Fibroblast of gingiva (primary cell): ENCODE results near the gene TTI1.
"Not testable (repeated sequence)": the region's sequence is repeated elsewhere in the genome, so short reads cannot be mapped to it uniquely, and the experiment has no call there.

ENCODE experiments used
- DNase-seq: peaks from one replicate; pipeline ENCODE4 v3.0.0-alpha.2; 2011; ENCODE audit warnings: low read depth

Gene TTI1

DNA sequence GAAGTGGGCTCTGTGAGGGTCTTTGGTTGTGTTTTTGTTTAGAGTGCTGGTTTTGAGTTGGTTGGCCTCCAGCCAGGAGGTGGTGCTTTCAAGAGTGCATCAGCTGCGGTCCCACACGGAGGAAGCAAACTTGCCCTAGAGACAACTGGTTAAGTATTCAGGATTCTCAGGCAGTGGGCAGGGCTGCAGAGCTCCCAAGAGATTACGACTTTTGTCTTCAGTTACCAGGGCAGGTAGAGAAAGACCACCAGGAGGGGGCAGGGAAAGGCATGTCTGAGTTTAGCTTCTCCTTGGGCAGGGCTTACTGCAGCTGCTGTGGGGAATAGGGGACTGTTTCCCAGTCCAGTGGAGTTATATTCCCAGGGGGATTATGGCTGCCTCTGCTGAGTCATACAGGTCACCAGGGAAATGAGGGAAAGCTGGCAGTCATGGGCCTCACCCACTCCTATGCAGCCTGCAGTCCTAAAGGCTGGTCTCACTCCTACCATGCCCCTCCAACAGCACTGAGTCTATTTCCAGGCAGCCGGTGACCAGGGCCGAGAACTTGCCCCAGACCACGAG, 64.3 kb downstream of the TTI1 start:
- no peak for DNase-seq

DNA sequence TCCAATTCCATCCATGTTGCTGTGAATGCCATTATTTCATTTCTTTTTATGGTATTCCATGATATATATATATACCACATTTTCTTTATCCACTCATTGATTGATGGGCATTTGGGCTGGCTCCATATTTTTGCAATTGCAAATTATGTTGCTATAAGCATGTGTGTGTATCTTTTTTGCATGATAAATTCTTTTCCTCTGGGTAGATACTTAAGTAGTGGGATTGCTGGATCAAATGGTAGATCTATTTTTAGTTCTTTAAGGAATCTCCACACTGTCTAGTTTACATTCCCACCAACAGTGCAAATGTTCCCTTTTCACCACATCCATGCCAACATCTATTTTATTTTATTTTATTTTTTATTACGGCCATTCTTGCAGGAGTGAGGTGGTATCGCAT, 69.8 kb downstream of the TTI1 start:
- not testable (repeated sequence) for DNase-seq

DNA sequence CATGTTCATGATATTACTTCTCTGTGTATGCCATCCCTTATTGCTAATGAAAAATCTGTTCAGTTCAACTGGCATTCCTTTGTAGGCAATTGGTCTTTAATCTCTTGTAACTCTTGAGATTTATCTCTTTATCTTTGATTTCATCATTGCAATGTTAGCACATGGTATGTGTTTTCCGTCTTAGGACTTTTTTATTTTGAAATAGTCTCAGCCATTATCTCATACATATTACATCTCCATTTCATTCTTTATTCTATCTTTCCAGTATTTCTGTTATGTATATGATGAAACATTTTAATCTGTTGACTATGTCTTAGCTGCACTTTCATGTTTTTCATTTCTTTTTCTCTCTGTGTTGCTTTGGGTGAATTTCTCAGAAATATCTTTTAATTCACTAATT, 72.2 kb downstream of the TTI1 start:
- no peak for DNase-seq

DNA sequence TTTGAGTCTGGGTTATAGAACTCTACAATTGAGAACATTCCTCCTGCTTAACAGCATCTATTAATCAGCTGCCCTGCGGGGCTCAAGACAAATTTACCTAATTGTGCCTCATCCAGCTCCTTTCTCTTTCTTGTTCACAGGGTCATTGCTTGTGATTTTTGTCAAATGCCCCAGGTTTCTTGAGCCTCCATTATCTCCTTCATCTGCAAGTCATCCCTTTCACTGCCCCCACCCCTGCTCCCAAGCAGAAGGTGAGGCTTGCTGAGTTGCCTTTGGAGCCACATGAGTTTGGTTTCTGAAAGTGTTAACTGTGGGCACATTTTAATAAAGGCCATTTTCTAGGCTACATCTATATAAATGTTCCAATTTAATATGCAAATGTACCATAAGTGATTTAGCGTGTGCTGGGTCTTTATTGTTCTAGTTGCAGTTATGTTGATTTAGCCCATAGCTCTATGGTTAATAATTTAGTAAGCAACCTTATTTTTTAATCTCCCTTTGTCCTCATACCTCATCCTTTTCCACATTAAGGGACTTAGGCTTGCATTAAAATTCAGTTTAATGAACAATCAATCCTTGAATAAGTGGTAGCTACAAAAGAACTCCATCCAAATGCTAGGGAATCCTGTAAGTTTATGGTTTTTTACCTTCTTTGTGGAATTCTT, 74.3 kb downstream of the TTI1 start:
- no peak for DNase-seq

DNA sequence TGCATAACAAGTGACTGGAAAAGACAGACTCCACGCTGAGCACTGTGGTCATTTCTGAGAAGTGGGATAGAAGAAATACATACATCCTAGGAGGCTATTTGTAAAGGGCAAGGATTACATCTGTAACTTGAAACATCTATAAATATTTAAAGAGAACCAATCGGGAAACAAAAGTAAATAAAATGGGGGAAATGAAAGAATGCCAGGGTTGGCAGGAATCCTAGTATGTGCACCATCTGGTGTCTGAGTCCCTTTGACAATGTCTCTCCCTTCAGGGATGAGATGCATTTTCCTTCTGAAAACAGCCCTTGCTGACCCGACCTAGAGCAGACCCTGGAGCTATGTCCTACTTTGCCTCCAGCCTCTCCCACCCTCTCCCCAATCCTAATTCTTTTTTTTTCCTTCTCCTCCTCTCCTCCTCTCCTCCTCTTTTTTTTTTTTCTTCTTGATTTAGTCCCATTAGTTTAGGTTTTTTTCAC, 77.1 kb downstream of the TTI1 start:
- peak; percentile 25 for DNase-seq

DNA sequence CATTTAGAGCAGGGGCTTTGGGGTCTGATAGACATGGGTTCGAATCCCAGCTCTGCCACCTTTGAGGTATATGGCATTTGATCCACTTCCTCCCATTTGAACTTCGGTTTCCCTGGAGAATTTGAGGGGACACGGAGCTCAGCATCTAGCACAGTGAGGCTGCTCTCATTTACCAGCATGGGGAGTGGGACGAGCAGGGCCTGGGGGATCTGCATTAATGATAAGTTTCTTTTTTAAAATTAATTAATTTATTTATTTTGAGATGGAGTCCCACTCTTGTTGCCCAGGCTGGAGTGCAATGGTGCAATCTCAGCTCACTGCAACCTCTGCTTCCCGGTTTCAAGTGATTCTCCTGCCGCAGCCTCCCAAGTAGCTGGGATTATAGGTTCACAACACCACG, 77.7 kb downstream of the TTI1 start:
- no peak for DNase-seq

DNA sequence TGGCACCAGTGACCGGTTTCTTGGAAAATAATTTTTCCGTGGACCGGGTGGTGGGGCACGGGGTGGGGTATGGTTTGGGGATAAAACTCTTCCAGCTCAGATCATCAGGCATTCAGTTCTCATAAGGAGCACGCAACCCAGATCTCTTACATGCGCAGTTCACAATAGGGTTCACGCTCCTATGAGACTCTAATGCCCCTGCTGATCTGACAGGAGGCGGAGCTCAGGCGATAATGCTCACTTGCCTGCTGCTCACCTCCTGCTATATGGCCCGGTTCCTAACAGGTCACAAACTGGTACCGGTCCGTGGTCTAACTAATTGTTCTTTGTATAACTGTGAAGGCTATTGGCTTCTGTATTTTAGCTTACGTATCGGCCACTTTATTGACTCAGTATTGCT, 78.6 kb downstream of the TTI1 start:
- DNase-seq = no peak

DNA sequence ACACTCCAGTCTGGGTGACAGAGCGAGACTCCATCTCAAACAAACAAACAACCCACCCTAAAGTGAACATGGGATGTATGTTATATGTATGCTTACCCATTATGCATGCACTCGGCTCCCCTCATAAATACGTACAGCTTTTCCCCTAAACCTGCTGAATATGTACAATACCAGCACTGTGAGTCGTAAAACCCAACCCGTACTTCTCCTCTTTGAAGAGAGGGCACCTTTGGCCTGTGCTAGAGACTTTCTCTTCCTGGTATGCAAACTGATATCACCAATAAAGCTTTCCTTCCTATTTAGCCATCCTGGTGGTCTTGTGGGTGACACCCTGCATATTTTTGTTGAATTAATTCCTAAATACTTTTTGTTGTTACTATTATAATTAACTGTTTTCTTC, 79.1 kb downstream of the TTI1 start:
- no peak for DNase-seq

DNA sequence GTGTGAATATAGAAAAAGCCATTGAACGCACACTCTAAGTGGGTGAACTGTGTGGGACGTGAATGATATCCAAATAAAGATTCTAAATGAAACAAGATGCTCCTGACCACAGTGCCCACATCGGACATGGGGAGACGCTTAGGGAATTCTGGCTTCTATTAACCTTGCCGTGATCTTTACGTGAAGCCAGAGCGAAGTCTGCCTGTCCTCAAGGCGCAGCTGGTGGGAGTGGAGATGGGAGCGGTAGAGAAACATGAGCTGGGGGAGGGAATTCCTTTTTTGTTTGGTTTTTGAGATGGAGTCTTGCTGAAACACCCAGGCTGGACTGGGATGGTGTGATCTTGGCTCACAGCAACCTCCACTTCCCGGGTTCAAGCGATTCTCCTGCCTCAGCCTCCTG, 84.3 kb downstream of the TTI1 start:
- DNase-seq = peak; percentile 28

DNA sequence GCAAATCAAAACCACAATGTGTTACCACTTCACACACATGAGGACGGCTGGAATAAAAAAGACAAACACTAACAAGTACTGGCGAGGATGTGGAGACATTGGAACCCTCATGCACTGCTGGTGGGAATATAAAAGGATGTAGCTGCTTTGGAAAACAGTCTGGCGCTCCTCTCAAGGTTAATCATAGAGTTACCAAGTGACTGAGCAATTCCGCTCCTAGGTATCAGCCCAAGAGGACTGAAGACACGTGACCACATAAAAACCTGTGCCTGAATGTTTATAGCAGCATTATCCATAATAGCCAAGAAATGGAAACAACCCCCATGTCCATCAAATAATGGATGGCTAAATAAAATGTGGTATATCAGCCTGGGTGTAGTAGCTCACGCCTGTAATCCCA, 85.3 kb downstream of the TTI1 start:
- DNase-seq = no peak

DNA sequence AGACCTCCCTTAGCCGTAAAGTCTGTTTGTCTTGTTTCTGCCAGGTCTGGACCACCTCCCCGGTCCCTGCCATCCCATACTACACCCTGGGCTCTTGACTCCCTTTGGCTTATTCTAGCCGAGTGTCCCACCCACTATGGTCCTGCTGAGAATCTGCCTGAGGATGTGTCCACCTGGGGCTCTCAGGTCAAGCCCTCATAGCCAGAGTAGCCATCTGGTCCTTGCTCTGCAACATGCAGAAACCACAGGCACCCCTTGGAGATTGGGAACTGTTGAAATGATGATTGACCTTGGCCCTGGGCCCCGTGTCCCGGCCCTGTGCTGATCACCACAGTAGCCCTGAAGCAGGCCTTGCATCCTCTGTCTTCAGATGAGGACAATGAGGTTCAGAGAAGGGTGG, 86.3 kb downstream of the TTI1 start:
- no peak for DNase-seq

DNA sequence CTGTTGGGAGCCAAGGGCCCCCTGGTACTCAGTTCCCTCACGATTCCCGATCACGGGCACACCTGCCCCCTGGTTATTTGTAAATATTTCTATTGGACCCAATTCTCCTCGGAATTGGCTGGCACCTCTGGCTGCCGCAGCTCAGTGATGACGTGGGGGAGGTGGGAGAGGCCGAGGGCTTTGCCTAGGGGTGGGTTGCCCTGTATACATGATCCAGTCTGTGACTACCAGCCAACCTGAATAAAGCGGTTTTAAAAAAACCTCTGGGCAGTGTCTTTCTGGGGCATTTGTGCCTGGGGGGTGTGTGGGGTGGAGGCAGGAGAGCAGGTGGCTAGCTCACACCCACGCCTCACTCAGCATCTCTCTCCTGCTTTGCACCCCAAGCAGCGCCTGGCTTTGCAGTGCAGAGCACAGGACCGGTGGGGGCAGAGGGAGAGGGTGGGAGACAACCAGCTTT, 88.1 kb downstream of the TTI1 start:
- DNase-seq = no peak

DNA sequence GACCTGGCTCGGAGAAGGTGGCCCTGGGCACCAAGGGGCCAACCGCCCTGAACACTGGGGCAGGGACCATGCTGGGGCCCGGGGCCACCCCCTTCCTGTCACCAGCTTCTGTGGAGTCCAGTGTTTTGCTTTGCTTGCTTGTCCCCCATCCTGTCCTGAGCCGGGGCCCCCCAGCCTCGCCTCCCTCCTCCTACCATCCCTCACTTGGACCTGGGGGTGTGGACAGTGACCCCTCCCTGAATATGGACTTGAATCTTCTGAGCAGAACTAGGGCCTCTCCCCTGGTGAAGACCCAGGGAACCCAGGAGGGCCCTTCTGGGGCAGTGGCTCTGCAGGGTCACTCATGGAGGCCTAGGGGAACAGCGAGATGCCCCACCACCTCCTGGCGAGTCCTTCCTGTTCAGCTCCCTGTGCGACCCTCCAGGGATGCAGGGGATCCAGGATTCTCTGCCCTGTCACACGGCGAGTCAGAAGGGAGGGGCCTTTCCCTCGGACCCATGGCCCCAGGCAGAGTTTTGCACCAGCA, 88.7 kb downstream of the TTI1 start:
- no peak for DNase-seq

DNA sequence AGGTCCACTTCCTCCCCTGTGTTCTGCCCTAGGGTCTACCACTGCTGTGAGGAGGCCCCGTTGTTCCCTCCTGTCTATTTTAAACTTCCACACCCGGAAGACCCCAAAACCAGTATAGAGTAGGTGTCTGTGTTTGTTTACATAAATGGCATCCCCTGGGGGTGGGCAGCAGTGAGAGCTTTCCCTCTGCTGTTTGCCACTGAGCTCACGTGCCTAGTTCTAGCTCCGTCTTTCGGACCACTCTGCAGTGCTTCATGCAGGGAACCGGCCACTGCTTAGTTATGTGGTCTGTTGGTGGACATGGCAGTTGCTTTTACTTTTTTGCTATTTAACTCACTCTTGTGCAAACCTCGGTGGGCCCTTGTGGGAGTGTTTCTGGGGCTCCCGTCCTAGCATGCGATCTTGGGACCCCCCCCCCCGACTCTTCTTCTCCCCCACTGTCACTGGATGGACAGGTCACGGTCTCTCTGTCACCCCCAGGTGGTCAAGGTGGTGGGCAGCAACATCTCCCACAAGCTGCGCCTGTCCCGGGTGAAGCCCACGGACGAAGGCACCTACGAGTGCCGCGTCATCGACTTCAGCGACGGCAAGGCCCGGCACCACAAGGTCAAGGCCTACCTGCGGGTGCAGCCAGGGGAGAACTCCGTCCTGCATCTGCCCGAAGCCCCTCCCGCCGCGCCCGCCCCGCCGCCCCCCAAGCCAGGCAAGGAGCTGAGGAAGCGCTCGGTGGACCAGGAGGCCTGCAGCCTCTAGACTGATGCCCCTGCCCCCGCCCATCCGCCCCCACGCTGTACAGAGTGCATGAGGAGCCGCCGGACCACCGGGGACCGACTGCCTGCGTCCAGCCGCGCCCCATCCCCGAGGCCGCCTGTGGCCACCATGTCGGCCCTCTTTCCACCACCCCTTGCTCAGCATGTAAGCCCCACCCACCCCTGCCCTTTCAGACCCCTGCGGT, 89.5 kb downstream of the TTI1 start:
- no peak for DNase-seq

DNA sequence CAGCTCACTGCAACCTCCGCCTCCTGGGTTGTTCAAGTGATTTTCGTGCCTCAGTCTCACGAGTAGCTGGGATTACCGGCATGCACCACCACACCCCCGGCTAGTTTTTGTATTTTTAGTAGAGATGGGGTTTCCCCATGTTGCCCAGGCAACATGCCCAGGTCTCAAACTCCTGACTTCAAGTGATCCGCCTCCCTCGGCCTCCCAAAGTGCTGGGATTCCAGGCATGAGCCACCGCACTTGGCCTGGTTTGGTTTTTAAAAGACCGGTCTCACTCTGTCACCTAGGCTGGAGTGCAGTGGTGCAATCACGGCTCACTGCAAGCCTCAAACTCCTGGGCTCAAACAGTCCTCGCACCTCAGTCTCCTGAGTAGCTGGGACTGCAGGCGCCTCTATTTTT, 90.2 kb downstream of the TTI1 start:
- no peak for DNase-seq

DNA sequence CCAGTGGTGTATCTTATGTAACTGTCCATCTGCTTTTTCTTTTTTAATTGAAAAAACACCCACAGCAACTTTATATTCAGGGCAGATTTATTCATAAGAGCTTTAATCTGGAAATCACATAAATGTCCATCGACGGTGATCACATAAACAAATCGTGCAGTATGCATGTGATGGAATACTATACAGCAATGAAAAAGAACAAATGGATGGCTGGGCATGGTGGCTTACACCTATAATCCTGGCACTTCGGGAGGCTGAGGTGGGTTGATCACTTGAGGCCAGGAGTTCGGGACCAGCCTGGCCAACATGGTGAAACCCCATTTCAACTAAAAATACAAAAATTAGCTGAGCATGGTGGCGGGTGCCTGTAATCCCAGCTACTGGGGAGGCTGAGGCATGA, 91.3 kb downstream of the TTI1 start:
- no peak for DNase-seq

DNA sequence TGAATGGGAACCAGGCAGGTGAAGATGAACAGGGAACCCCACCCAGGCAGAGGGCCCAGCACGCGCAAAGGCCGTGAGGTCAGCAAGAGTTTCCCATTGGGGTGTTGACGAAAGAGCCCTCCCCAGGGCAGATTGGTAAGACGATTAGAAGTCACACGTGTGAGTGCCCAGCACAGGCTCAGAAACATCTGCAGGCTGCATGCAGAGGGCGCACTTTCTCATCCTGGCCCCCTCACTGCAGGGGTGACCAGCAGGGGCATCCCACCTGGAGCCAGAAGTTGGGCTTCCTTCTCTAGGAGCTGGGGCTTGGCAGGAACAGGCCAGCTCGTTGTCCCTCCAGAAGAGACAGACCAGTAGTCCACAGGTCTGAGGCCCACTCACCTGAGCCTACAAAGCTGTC, 91.9 kb downstream of the TTI1 start:
- DNase-seq = no peak

DNA sequence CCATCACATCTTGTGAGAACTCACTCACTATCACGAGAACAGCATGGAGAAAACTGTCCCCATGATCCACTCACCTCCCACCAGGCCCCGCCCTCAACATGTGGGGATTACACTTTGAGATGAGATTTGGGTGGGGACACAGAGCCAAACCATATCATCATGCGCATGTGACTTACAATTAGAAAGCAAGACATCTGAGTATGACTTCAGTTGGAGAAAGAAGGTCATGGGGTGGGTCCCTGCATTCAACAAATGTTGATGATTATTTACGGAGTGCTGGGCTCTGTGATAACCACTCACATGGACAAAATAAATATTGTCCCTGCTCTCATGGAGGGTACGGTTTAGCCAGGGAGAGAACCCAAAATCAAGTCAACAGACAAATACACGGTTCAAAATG, 92.4 kb downstream of the TTI1 start:
- no peak for DNase-seq

DNA sequence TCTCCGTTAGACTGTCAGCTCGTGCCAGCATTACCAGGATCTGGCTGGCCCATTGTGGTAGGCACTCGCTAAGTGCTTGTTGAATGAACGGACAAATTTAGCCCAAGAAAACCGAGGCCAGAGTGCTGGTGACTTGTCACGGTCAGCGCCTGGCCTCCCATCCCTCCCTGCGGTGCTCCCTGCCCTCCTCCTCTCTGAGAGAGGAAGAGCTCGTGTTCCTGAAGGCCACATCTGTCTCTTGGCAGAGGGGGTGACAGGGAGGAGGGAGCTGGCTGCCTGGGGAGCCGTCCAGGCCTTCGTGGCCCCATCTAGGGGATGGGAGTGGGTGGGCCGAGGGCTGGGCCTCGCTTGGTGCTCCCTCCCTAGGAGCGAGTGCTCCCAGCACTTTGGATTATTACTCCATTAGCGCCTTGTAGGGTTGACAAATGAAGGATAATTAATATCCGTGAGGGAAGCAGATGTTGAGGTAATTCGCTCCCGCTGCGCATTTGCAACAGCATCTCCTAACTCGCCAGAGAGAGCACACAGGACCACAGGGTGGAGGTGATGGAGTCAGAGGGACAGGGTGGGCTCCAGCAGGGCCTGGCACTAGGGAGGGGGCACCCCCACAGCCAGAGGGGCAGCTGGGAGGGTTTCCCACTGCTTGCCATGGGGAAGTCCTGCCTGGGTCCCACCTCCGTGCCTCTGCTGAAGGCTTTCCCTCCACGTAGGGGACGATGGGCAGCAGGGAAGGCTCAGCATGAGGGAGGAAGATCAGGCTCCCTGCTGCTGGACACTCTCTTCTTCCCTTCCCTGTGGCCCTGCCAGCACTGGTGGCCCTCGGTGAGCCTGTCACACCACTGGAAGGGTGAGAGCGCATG, 93.3 kb downstream of the TTI1 start:
- DNase-seq = no peak

DNA sequence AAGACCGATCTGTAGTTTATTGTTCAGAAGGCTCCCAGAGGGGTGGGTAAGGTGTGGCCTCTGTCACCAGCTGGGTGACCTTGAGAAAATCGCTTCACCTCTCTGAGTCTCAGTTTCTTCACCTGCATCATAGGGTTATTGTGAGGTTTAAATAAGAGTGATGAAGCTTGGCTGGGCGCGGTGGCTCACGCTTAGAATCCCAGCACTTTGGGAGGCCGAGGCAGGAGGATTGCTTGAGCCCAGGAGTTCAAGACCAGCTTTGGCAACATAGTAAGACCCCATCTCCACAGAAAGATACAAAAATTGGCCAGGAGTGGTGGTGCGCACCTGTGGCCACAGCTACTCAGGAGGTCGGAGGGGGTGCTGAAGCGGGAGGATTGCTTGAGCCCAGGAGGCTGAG, 94.3 kb downstream of the TTI1 start:
- DNase-seq = no peak

DNA sequence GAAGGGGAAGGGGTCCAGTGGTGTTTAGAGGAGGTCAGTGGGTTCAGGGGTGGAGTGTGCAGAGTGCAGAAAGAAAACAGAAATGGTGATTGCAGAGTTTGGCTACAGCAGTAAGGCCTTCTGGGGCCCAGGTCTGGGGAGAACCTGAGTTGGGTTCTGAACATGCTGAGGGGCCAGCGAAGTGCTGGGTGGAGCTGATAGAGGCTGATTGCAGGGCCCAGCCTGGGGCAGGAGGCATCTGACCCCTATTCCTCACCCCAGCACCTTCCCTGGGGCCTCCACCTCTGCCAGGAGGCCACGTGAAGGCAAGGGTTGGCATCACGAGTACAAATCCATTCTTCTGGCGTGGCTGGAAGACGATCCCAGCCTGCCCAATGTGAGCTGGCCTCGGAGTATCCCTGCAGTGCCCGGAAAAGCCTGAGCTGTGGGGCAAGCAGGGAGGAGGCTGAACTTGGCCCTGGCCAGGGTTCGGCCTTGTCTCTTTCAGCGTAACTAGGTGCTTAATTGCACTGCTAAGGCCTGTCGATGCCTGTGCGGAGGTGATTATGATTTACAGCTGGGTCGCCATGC, 95.0 kb downstream of the TTI1 start:
- no peak for DNase-seq
